Fibroblast of upper back skin (primary cell): ENCODE measurements around the gene WDFY2.

Experiments
- DNase-seq: peaks from one replicate; pipeline ENCODE4 v3.0.0-alpha.2; 2013

Gene WDFY2

DNA sequence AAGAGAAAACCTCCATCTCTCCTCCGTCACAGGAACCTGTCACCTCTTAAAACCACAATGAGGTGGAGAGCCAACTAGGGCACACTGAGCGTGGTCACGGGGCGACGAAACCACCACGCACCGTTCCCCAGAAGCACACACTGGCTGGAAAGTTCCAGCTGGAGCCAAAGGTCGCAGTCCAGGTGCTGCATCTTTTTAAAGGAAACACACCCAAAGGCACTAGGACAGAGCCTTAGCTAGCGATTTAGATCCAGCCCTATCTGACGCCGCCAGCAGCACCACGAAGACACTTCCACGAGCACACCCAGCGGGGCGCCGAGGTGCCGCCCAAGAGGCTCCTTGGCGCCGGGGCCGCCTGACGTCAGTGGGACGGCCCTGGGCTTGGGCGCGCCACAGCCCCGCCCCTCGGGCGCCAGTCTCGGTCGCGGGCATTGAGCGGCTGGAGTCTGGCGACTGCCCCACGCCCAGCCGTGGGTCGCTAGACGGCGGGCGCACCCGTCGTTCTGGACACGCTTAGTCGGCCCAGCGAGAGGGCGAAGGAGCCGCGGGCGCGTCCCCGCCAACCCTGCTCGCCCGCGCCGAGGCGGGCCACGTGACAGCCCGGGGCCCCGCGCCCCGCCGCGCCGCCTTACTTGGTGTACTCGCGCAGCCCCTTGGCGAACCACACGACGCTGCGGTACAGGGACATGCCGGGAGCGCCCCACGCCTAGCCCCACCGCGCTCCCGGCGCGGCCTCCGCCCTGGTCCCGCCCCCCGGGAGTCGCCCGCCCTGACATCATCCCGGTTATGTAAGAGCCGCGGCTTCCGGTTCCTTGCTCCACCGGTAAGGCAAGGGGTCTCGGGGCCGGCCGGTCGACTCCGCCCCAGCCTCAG lies 219.4 kb downstream of the WDFY2 start, which contains the start of gene DHRS12:
DHRS12 (minus strand) TSS at position 742 of the 873 bp plus-strand sequence. CDS start 4,504 bp downstream, outside the sequence.
- DNase-seq, result peak; percentile 78

DNA sequence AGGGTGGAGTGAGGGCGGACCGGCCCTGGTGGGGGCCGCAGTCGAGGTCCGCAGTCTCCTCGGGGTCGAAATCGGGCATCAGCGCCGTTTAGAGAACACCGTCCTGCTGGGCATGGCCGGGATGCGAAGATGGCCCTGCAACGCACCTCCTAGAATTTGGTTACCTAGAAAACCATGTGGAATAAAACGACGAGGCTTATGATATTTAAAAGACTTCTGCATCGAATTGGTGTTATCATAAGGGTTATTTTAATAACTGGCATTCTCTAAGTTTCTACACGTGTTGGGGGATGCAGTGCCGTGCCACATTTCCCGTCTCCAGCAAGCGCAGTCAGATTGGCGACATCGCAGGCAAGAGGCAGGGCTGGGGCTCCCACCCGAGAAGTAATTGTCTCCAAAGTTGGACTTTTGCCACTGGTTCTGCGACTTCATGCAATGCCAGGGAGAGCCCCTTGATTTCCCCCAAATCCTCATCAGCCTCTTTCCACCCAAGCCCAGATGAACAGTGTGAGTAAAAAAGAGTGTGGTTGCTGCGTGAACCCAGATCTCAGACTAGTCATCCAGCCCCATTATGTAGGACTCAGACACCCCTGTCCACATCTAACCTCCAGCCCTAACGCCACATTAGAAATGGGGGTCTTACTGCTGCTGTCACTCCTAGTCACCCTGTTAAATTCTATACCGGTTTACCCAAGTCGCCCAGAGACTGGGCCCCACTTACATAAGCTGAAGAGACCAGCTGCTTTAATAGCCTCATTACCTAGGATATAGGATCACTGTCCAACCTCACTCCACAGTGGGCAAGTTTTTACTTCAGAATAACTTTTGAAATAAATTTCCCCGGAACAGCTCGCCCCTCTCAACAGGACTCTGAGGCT lies 220.3 kb downstream of the WDFY2 start:
- DNase-seq, result no peak

DNA sequence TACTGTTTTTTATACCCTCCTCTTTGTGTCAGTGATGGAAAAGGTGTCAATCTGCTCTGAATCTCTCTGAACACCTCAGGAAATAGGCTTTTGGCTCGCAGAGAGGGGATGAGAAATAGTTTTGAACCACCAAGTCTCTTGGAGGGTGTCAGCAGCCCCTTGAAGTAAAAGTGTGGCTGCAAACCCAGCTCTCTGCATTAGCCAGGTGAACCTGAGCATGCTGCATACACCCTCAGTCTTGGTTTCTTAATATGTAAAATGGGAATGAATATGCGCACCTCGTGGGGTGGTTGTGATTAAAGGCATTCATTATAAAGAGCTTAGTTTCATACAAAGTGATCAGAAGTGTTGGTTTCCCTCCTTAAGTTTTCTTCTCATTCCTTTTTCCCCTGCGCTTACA lies 221.1 kb downstream of the WDFY2 start:
- no peak for DNase-seq

DNA sequence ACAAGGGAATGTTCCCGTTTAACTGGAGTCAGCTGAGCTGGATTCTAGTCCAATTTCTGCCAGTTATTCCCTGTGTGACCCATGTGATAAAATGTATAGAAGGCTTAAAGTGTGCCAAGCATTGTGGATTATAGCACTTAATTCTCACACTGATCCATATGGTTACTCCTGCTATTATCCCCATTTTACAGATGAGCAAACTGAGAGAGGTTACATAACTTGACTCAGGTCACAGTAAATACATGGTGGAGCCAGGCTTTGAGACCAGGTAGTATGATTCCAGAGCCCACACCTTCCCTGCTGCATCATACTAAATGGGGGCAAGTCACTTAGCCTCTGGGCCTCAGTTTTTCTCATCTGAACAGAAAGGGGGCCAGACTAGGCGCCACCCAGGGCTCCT lies 221.7 kb downstream of the WDFY2 start:
- no peak for DNase-seq

DNA sequence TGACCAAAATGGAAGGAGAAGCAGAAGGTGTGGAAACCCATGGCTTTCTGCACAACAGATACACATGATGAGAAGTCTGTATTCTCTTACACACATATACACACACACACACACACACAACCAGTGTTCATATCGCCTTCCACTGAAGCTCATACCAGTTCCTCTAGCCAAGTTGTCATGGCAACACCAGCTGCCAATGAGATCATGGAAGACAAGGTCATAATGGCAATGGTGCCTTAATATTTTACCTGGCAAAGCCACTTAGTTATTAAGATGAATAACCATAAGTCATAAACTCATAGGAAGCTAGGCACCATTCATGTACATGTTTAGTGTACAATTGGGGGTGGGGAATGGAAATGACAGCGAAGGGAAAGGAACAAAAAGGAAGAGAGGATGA lies 222.3 kb downstream of the WDFY2 start:
- peak; percentile 24 for DNase-seq

DNA sequence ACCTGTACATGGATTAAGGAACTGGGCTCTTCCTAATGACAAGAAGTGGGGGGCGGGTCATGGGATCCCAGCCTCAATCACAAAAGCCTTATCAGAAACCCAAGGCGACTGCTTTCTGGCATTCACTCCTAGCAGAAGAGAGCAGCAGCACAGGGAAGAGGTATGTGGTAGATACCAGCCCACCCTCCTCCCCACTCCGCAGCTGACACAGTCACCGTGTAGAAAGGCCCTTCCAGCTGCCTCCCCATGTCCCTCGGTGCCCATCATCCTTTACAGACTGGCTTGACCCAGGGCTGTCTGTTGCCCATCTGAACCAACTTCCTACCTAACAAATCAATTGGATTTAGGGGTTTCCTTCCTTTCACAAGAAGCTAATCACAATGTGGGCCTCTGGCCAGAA lies 222.8 kb downstream of the WDFY2 start:
- no peak for DNase-seq

DNA sequence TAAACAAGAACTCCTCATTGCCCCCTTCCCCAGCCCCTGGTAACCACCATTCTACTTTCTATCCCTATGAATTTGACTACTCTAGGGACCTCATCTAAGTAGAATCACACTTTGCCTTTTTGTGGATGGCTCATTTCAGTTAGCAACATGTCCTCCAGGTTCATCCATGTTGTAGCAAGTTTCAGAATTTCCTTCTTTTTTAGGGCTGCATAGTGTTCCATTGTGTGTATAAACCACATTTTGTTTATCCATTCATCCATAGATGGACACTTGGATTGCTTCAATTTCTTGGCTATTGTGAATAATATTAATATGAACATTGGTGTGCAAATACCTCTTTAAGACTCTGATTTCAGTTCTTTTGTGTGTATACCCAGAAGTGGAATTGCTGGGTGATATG lies 224.5 kb downstream of the WDFY2 start:
- no peak for DNase-seq

DNA sequence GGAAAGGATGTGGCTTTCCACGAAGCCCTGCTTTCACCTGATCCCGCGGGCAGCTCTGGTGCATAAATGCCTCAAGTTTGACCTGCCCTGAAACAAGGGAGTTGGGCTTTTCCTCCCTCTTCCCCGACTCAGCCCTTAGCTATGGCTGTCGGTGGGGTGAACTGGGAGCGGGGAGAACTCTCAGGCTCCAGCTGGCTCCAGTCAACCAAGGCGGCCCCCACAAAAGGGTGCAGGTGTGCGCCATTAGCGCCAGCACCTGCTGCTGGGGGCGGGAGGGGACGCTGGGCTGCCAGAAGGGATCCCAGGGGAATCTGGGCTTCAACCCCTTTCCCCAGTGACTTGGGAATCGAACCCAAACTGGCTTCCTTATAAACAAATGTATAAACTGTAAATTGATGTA lies 226.8 kb downstream of the WDFY2 start:
- DNase-seq, result no peak

DNA sequence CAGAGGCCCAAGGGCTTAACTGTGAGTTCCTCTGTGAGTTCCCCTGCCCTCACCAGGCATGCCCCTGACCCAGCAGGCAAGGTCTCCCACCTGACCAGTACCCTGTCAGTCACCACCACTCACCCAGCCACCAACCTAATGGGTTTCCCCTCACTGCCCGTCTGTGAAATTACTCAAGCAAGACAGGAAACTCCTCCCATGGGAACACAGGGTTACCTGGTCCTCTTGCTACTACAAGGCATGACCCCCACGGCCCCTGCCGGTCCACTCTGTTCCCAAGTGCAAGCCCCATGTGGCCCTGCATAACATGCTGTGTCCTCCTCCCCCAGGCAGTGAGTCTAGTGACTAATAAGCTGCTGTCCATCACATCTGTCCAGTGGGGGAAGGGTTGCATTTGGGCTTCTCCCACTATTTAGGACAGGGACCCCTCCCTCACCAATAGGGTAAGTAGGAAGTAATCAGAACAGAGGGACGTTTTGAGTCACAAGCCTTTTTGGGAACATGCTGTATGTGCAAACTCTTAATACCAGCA lies 227.7 kb downstream of the WDFY2 start:
- DNase-seq, result no peak

DNA sequence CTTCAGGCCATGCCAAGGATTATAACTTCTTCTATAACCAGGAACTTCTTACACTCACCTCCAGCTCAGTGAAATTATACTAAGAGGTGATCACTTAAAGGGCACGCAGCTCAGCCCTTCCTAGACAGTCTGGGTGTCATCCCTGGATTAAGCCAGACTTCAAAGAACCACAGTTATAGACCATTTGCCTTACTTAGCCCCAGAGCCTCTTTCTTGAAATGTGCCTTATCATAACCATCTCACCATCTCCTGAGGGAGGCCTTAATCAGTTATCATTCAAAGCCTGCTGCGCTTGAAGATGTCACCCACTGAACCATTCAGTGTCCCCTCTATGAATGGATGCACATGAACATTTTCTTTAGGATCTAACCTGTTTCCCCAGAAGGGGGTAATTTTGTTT lies 229.8 kb downstream of the WDFY2 start:
- no peak for DNase-seq

DNA sequence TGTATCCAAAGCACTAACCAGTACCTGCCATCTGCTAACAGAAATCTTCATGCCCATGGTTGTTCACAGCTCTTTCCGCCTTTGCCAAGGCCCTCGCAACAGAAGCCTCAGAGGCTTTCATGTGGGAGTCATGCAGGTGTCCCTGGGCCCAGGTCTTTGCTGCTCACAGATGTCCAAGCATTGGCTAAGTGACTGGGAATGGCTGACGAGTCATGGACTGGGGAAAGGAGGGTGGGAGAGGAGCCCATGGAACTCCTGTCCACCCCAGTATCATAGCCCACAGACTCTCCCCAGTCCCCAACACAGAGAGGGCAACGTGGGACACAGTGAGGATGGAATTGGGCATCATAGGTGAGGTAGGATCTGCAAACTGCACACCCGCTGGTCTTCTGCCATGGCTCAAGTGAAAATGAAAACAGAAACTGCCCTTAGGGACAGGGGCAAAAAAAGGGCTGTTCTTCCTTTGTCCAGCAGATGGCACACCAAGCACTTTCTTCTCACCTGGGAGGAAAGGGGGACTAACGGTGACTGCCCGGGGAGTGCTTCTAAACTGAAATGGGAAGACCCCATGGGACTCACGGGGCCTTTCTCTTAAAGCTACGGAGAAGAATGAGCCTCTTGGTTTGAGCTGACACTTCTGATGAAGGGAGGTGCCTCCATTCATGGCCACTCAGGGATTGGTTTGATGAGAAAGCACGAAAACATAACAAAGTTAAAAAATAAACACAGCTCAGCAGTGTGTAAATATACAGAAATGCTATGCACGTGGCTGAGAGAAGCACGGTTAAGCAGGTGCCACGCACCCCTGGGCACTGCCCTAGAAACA lies 230.8 kb downstream of the WDFY2 start:
- DNase-seq, result peak; percentile 56

DNA sequence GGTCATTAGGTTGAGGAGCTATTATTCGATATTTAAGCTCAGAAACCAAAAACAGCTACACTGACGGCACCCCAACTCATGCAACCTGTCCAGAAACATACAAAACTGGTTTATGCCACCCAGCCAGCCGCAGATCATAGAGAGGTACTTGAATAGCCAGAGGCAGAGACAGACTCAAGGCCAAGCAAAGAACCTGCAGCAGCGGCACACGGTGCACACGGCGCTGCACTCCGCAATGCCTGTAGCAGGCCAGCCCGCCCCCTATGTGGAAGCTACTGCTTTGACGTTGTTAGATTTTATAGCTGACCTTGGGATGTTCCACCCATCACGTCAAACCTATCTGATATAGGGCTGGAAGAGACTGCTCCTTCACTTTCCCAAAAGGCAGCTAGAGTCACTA lies 231.6 kb downstream of the WDFY2 start:
- DNase-seq, result no peak

DNA sequence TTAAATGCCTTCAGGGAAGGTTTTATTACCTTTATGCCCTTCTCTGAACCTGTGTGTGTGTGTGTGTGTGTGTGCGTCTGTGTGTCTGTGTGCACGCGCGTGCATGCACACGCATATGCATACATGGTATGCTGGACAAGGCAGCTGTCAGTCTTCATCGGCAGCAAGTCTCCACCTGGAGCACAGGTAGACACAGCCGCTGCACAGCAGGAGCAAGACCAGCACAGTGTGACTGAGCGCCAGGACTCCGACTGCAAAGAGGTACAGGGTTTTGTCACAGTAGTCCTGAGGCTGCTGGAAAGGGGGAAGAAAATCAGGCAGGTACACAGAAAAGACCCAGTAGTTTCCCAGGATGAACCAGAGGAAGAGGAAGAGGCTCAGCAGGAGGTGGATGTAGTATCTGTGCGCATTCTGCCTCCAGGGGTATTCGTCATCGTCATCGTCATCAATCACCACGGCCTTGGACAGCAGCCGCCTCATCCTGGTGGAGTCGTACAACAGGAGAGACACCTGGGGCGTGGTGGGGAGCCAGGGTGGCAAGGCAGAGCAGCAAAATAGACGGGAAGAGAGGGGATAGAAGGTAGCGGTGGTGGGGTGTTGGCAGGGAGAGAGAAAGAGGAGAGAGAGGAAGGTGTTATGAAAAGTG lies 232.5 kb downstream of the WDFY2 start:
- DNase-seq, result no peak
